Coronary artery (tissue), 2 donors: ENCODE results near the gene TPM4.
A peak's percentile ranks its signal among the peaks of the same experiment; 100 is the strongest.

Experiments used
- DNase-seq: peaks from one replicate; pipeline ENCODE4 v3.0.0-alpha.2; 2017; ENCODE audit warnings: low spot score
- H3K27ac ChIP-seq, 2 donors: fragments of 200-600 bp; sonication (generic); one replicate each; pipeline ENCODE4 v1.5.1; 2016 to 2019
- H3K4me3 ChIP-seq: fragments of 200-600 bp; sonication (generic); 2 replicates; pipeline ENCODE4 v1.5.1; 2016; ENCODE audit warnings: mild to moderate bottlenecking, moderate library complexity
- CTCF ChIP-seq: fragments of 200-600 bp; sonication (generic); IDR thresholded peaks from one replicate; pipeline ENCODE4 v1.5.1; 2019; ENCODE audit warnings: antibody characterized with exemption

TPM4 gene

GRCh38 chr19:16089010-16089846 is 12.9 kb downstream of the TPM4 start:
- DNase-seq: no peak
- no peak for TF ChIP-seq CTCF
- H3K27ac ChIP-seq: peak overlapping the region in 1 of 2 donors; percentile 63
- H3K4me3 ChIP-seq: no peak overlapping the region

- no peak for DNase-seq
- no peak for TF ChIP-seq CTCF
- Histone ChIP-seq H3K27ac (peak overlapping the region in 1 of 2 donors; percentile 17), H3K4me3 (no peak overlapping the region)
These were observed 15.5 kb downstream of the TPM4 start for GRCh38 chr19:16091546-16092475.

- Histone ChIP-seq H3K4me3 (no peak overlapping the region), H3K27ac (peak overlapping the region; percentile 29 to 82)
- no peak for TF ChIP-seq CTCF
- no peak for DNase-seq
These were observed 18.2 kb downstream of the TPM4 start for GRCh38 chr19:16094360-16095070.

- H3K4me3 ChIP-seq: no peak overlapping the region
- peak overlapping the region; percentile 29 to 82 for H3K27ac ChIP-seq
- no peak for TF ChIP-seq CTCF
- no peak for DNase-seq
These were observed 18.8 kb downstream of the TPM4 start for GRCh38 chr19:16095071-16095571.

- peak overlapping the region in 1 of 2 donors; percentile 68 for H3K27ac ChIP-seq
These were observed 20.1 kb downstream of the TPM4 start for GRCh38 chr19:16096280-16096855.

More at GRCh38 chr19:16096280-16096855, 20.1 kb downstream of the TPM4 start:
- DNase-seq: no peak
- no peak for TF ChIP-seq CTCF
- no peak overlapping the region for H3K4me3 ChIP-seq
